ENCODE results near the gene ASPSCR1.
A peak's percentile ranks its signal among the peaks of the same experiment; 100 is the strongest.

Gene ASPSCR1

DNA sequence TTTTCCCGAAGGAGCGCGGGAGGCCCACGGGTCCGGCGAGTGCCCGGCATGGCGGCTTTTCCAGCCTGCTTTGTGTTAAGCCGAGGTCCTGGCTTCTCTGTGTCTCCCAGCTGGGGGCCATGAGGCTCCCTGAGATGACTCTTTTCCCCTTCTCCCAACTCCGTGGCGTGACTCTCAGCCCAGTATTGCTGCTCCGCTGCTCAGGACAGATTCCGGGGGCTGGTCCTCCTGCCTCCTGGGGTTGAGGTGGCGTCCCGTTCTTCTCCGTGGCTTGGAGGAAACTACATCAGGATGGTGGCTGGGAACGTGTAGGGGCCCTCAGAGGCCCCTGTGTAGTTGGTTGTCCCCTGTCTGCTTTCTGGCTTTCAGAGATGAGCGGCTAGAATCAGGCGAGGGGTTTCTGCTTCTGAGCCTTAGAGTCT lies 75.2 kb downstream of the ASPSCR1 start:
- TF ChIP-seq, protein P1, sequence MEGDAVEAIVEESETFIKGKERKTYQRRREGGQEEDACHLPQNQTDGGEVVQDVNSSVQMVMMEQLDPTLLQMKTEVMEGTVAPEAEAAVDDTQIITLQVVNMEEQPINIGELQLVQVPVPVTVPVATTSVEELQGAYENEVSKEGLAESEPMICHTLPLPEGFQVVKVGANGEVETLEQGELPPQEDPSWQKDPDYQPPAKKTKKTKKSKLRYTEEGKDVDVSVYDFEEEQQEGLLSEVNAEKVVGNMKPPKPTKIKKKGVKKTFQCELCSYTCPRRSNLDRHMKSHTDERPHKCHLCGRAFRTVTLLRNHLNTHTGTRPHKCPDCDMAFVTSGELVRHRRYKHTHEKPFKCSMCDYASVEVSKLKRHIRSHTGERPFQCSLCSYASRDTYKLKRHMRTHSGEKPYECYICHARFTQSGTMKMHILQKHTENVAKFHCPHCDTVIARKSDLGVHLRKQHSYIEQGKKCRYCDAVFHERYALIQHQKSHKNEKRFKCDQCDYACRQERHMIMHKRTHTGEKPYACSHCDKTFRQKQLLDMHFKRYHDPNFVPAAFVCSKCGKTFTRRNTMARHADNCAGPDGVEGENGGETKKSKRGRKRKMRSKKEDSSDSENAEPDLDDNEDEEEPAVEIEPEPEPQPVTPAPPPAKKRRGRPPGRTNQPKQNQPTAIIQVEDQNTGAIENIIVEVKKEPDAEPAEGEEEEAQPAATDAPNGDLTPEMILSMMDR (IDR thresholded peaks at IDR 0.05; ENCODE audit: low read depth, low read length), result no peak
- H3K4me3 ChIP-seq (ENCODE audit: low read depth, low read length), result peak overlapping the region; percentile 85

DNA sequence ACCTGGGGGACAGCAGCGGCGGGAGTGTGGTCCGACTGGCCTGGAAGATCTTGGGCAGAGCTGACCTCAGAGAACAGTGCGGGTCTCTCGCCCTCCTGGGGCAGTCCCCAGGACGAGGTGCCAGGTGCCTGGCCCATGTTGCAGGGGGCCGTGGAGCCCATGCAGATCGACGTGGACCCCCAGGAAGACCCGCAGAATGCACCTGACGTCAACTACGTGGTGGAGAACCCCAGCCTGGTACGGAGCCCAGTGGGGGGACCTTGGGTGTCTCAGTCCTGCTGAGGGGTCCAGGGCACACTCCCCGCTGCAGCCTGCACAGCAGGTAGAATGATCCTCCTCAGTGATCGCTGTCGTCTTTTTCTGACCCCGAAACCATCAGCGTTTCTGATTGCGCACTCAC lies 75.7 kb downstream of the ASPSCR1 start:
- peak overlapping the region; percentile 85 for H3K4me3 ChIP-seq (ENCODE audit: low read depth, low read length)
- TF ChIP-seq, protein P1 (IDR thresholded peaks at IDR 0.05; ENCODE audit: low read depth, low read length), result no peak

DNA sequence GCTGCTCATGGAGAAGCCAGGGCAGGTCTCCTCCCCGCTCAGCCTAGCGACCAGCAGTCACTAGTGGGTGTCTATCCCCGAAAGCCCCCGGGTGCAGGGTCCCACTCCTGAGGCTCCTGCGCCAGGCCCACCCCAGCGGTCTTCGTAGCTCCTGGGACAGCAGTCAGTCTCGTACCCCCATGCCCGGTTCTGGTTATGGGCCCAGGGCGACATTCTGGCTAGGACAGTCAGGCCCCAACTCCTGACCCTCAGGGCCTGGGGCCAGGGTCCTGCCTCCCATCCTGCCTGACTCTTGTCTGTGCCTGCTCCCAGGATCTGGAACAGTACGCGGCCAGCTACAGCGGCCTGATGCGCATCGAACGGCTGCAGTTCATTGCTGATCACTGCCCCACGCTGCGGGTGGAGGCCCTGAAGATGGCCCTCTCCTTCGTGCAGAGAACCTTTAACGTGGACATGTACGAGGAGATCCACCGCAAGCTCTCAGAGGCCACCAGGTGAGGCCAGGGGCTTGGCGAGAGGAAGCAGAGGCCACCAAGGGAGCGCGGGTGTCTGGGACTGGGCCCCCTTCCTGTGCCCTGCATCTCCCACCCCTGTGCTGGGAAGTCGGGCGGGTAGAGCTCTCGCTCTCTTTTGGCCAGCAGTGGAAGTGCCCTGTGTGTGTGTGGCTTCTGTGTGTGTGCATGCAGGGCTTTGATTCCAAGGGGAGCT lies 76.3 kb downstream of the ASPSCR1 start:
- TF ChIP-seq, protein P1 (IDR thresholded peaks at IDR 0.05; ENCODE audit: low read depth, low read length), result no peak
- no peak overlapping the region for H3K4me3 ChIP-seq (ENCODE audit: low read depth, low read length)

DNA sequence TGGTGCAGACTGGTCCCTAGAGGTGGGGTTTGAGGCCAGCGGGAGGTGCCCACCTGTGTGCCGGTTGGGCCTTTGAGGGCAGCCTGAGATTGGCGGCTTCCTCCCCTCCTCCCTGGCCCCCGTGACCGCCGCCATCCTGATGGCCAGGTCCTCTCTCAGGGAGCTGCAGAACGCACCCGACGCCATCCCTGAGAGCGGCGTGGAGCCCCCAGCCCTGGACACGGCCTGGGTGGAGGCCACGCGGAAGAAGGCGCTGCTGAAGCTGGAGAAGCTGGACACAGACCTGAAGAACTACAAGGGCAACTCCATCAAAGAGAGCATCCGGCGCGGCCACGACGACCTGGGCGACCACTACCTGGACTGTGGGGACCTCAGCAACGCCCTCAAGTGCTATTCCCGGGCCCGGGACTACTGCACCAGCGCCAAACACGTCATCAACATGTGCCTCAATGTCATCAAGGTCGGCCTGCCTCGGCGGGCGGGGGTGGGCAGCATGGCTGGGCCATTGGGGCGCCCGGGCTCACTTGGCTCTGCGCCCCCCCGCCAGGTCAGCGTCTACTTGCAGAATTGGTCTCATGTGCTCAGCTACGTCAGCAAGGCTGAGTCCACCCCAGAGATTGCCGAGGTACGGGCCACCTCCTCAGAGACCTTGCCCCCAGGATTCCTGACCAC lies 77.1 kb downstream of the ASPSCR1 start:
- TF ChIP-seq, protein P1 (IDR thresholded peaks at IDR 0.05; ENCODE audit: low read depth, low read length), result no peak

DNA sequence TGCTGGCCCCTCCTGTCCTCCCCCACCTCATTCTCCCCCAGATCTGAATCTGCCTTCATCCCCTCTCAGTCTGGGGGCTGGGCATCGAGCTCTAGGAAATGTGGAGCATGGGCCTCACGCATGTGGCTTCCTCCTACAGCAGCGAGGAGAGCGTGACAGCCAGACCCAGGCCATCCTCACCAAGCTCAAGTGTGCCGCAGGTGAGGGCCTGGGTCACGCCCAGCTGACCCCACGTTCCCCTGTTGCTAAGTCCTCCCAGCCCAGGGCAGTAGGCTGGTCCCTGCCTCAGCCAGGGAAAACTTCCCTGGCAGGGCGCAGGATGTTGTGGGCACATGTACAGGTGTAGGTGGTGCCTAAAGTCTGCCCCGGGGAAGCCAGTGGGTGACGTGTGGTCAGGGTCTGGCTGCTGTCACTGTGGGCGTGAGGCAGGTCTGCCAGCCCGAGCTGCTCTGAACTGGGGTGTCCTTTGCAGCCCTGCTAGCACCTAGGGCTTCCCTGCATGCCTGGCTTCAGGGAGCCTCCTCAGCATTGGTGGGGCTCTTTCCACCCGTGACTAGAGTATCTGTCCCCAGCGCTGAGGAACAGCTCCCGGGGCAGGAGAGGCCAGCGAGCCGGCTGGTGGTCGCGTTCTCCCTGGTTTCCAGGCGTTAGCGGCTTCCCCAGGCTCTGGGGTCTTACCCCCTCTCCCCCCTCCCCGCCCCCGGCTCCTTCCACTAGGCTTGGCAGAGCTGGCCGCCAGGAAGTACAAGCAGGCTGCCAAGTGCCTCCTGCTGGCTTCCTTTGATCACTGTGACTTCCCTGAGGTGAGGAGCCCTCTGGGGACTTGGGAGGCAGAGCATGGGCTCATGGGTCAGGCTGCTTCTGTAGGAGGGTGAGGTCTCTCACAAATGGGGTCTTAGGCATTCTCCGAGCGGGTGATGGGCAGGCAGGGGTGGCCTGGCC lies 77.9 kb downstream of the ASPSCR1 start:
- TF ChIP-seq, protein P1 (IDR thresholded peaks at IDR 0.05; ENCODE audit: low read depth, low read length), result no peak
- no peak overlapping the region for H3K4me3 ChIP-seq (ENCODE audit: low read depth, low read length)

More for the DNA sequence above, 77.1 kb downstream of the ASPSCR1 start:
- H3K4me3 ChIP-seq (ENCODE audit: low read depth, low read length), result no peak overlapping the region

DNA sequence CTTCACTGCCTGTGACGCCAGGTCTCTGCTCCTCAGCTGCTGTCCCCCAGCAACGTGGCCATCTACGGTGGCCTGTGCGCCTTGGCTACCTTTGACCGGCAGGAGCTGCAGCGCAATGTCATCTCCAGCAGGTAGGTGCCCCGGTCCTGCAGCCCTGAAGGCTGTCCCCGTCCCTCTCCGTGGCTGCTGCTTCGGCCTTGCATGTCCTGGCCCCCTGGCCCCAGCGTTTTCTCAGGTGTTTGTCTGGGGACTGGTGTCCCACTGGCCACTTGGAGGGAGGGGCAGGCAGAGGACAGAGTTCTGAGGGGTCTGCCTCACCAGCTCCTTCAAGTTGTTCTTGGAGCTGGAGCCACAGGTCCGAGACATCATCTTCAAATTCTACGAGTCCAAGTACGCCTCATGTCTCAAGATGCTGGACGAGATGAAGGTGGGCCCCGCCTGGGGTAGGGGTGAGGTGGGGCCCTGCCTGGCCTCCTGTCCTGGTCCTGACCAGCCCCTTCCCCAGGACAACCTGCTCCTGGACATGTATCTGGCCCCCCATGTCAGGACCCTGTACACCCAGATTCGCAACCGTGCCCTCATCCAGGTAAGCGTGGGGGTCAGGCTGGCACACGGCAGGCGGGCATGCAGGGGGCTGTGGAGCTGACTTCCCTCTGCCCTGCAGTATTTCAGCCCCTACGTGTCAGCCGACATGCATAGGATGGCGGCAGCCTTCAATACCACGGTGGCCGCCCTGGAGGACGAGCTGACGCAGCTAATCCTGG lies 78.7 kb downstream of the ASPSCR1 start:
- no peak overlapping the region for H3K4me3 ChIP-seq (ENCODE audit: low read depth, low read length)
- TF ChIP-seq, protein P1 (IDR thresholded peaks at IDR 0.05; ENCODE audit: low read depth, low read length), result no peak

All from WI38 (cell line).